T-helper 1 cell treated with Interleukin-12 subunit alpha and Interleukin-12 subunit beta and Interleukin-4 antibody, amounts not matched to agents 30 ng/mL and 1 ng/mL, for 36 hours (primary cell): Measurements from ENCODE around the gene AP3D1. TPM values are rescaled to one million over a fixed set of nuclear protein-coding genes. Genes with fewer than 3 reads are reported as not detected.

ENCODE experiments used
- intact Hi-C: fragments of 100-400 bp; cut with micrococcal nuclease; formaldehyde crosslinking; loops from one replicate; pipeline ENCODE4 v1.15.1; 2024
- total RNA-seq: library from RNA; stranded (reverse); gene quantifications from 2 replicates; pipeline ENCODE4 v1.2.3, GENCODE V29; 2022

Gene AP3D1
- total RNA-seq, 1 donor from 2014 or later, result 139 TPM

DNA sequence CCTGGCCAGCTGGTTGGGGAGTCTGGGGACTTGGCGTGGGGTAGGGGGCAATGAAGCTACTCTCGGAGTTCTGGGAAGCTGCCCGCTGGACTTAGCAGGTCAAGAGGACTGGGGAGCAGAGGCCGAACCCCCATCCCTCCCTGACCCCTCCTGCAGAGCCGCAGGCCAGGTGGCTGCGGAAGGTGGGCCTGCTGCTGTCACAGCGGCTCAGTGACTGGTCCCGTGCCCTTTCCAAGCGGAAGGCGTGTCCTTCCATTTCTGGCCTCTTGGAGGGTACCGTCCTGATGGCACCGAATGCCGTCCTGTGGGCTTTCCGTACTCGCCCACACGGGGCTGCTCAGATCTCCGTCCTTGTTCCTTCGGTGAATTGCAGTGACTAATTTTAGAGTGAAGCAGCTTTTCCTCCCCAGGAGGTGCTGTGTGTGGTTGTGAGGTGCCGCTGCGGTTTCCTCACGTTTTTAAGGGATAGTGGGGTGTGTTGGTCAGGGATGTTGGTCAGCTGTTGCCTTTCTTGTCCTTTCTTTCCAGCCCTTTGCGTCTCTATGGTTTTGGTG, 33.1 kb upstream of the AP3D1 start:
- intact Hi-C loops, result no loop called here

DNA sequence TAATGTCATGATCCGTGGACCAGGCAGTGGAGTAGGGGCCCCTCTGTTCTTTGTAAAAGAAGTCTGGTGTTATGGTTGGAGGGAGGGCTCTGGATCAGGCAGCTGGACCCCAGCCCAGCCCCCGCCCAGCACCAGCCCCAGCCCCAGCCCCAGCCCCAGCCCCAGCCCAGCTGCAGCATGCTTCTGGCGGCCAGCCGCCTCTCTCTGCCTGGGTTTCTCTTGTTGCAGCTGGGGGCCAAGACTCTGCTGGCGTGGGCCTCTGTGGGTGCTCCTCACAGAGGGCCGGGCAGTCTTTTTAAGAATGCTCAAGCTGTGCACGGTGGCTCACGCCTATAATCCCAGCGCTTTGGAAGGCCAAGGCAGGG, 30.2 kb upstream of the AP3D1 start:
- intact Hi-C loops, result no loop called here

DNA sequence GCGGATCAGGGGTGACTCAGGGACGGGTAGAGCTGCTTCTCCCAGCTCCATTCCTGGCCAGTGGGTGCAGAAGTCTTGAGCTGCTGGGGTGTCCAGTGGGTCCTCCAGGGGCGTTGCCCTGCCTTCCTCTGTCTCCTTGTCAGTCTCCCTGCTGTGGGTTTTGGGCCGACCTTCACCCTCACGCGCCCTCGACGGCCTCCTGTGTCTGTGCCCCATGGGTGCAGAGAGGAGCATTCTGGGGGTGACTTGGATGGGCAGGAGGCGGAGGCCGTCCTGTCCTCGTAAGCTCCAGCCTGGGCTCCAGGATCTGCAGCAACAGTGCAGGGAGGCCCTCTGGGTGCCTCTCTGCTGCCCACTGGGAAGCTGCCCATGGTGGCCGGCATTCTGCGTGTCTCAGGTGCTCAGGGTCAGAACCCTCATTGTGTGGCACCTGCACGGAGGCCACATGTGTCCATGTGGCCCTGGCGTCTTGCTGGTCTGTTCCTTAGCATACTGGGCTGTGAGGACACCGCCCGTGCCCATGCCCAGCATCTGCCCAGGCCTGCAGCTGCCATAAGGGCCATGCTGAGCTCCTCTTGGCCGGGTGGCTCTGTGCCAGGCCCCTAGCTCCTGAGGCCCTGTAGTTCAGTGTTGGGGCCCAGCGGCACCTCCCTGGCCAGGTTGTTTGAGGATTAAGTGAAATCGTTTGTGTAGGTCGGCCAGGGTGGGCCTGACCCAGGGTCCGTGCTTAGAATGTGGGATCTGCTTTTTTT, 29.7 kb upstream of the AP3D1 start:
- intact Hi-C loops, result no loop called here

DNA sequence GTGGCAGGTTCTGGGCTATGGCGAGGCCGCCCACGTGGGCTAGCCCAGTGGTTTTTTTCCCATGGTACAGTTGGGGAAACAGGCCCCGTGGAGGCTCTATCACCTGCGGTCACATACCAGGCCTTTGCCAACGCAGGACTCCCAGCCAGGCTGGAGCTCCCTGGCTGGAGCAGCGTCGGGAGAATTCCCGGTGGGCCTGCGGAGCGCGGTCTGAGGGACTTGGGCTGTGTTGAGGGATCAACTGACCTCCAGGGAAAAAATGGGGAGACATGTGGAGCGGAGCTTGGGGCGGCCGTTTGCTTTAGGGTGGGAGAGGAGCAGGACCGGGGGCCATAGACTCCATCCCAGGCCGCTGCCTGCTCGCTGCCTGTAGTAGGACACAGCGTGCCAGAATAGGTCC, 28.7 kb upstream of the AP3D1 start:
- intact Hi-C loops, result no loop called here

DNA sequence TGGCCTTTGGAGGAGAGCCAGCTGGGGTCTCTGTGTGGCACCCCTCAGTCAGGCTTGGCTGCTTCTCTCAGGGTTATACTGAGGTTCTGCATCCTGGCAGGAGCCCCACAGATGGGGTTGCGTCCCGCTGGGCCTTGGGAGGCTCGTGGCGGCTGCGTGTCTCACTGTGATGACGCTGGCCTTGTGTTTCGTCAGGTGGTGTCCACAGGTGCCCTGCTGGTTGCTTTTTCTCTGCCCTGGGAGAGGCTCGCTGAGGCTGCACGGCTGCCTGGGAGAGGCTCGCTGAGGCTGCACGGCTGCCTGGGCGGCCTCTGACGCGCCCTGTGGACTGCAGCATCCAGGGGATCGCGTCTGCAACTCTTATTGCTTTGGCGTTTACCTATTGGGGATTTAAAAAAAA, 27.7 kb upstream of the AP3D1 start:
- intact Hi-C loops, result no loop called here

DNA sequence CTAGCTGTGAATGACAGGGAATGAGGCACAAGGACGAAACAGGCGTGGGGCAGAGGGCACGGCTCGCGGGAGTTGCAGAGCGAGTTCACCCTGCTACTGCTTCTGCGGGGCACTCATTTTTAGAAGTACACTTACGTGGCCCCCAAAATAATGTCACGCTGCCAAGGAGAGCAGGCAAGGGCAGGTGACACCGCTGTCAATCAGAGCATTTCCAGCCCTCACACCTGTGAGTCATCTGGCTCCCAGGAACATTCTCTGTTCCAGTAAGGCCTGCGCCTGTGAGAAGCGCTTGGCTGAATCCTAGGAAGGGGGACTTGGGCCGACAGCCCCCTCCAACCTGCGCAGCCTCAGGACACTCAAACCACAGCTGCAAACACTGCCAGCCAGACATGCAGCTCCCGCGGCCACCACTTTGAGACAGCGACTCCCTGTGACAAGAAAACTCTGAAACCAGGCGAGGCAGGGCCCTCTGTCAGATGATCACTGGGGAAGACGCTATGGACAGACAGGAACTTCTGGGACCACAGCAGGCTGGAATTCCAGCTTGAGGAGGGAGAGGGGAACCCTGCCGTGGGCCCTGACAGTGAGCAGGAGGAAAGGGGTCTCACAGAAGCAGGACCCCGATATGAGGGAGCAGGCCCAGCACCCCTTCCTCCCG, 25.1 kb upstream of the AP3D1 start:
- intact Hi-C loops, result no loop called here

DNA sequence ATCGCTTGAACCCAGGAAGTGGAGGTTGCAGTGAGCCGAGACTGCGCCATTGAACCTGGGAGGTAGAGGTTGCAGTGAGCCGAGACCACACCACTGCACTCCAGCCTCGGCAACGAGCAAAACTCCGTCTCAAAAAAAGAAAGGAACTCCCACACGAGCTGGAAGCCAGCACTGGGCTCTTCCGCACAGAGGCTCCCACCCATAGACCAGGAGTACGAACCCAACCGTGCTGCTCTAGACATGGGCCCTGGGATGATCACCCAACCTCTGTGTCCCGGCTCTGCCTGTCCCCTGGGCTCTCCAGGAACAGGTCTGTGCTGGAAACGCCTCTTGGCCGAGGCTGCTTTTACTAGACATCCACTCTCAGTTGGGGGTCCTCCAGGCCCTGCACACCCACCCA, 24.4 kb upstream of the AP3D1 start:
- intact Hi-C loops, result no loop called here

DNA sequence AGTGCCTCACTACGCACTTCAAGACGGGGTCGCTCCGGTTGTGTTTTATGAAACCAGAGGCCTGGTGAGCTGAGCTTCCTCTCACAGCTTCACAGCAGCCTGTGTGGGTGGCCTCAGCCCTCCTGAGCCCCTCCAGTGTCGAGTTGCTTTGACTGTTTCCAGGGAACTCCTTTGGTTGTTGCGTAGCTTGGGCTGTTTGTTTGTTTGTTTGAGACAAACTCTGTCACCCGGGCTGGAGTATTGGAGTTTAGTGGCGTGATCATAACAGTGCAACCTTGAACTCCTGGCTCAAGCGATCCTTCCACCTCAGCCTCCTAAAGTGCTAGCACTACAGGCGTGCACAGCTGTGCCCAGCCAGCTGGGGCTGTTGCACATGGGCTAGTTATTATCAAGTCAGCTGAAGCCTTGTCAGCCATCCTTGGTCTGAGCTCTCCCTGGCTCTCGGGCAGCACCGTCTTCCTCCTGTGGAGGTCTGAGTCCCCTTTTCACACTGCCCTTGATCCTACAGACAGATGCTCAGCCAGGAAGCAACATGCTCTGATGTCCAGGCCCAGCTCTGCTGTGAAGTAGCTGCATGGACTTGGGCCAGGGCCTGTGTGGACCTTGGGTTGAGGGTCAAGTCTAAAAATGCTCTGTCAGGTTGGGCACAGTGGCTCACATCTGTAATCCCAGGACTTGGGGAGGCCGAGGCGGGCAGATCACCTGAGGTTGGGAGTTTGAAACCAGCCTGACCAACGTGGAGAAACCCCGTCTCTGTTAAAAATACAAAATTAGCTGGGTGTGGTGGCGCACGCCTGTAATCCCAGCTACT, 22.6 kb upstream of the AP3D1 start:
- intact Hi-C loops, result no loop called here

DNA sequence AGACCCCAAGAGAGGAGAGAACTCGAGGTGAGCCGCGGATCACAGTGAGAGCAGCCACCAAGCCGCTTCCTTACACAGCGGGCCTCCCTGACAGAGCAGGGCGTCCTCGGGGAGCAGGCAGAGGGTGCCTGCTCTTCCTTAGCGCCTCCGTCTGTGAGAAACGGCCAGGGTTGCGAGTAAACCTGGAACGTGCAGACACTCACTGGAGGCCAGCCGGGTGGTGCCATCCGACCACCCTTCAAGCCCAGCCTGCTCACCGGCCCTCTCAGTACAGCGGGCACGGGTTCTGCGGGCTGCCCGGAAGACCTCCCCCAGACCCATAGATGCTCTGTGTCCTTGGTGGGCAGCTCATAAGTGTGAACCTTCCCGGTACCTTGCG, 22.0 kb upstream of the AP3D1 start:
- intact Hi-C loops, result no loop called here

DNA sequence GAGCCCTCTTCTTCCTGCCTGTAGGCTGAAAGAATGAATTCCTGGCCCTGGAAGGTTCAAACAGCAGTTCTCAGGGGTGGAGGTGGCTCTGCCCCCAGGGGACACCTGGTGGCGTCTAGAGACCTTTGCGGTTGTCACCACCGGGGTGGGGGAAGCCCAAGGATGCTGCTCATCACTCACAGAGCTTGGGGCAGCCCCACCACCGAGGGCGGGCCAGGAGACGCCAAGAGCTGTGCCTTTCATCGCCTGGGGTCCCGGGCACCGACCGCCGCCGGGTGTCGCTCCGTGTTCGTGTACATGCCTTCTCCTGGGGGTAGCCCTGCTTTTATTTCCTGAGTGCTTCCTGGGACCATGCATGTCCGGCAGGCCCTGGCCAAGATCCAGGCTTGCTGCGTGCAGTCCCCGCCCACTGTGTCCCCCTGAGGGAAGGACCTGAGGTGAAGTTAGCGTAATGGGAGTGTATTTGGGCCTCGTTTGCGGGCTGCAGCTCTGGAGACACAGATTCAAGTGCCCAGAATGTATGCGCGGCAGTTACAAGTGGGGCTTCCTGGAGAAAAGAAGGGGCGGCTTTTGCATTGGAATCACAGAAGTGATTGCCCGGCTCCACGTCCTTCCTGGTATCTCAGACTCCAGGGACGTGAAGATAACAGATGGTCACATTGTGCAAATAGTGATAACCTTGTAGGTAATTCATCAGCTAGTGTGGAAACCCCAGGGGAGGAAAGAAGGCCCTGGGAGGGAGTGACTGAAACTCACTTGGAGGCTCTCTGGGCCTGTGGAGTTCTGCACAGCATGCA, 20.2 kb upstream of the AP3D1 start:
- intact Hi-C loops, result no loop called here

DNA sequence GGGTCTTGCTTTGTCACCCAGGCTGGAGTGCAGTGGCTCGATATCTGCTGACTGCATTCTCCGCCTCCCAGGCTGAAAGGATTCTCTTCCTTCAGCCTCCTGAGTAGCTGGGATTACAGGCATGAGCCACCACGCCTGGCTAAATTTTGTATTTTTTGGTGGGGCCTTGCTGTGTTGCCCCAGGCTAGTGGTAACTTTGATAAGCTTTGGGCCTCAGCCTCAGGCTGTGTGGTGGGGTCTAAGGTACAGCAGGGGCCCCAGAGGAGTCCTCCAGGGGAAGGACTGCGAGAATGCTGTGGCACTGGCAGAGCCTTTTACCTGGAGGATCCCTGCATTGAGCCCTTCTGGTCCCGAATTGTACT, 19.6 kb upstream of the AP3D1 start:
- intact Hi-C loops, result no loop called here

DNA sequence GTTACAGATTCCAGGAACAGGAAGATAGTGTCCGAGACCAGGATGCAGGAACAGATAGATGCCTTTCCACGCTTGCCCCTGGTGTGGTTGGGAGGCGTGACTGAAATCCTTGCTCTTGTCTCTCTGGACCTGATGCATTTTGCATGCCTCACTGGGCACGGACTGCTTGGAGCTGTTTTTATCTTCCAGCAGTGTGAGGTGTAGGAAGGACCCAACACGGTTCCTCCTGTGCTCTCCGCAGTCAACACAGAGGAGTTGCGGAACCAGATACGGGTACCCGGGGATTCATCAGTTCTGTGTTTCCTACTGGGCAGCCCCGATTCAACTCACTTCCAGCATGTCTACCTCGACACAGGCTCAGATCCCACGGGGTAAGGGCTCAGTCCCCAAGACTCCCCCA, 18.9 kb upstream of the AP3D1 start:
- intact Hi-C loops, result no loop called here

DNA sequence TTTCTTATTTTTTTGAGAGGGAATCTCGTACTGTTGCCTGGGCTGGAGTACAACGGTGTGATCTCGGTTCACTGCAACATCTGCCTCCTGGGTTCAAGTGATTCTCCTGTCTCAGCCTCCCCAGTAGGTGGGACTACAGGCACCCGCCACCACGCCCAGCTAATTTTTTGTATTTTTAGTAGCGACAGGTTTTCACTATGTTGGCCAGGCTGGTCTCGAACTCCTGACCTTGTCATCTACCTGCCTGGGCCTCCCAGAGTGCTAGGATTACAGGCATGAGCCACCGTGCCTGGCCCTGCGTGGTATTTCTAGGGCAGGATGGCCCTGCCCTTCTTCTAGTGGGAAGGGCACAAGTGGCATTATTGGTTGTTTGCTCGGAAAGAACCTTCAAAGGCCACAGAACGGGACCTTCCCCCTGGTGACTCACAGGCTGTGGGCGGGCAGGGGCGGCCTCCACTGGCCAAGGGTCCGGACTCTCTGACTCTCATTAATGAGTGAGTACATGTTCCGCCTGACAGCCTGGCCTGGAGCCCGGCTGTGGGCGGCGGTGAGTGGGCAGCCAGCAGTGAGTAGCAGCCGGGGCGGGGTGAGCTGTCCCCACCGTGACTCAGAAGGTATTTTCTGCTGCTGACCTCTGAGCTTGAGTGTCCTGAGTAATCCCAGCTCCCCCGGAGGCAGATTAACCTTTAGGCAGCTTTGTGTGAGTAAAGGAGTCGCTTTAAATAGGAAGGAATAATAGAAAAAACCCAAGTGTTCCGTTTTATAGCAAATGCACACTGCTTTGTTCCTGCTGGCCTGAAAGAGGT, 17.5 kb upstream of the AP3D1 start:
- intact Hi-C loops, result no loop called here

DNA sequence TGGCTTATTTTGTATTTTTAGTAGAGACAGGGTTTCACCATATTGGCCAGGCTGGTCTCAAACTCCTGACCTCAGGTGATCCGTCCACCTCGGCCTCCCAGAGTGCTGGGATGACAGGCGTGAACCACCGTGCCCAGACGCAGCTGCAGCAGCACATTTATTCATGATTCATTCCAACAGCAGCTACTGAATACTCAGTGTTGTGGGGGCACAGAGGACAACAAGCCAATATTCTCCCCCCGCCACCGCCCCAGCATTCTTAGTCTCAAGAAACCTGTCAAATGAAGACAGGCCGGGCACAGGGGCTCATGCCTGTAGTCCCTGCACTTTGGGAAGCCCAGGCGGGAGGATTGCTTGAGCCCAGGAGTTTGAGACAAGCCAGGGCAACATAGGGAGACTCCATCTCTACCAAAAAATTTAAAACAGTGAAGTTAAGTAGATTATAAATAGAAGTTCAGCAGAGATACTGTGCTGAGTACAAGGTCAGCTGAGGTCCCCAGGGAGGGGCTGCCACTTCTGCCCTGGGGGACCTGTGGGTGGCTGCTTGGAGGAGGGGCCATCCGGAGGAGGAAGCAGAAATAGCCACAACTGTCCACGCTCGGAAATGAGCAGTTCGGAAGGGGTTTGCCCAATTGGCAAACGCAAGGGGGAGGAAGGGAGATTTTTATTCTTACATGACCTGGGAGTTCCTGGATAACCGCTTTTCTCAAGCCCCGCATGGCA, 16.7 kb upstream of the AP3D1 start:
- intact Hi-C loops, result no loop called here

DNA sequence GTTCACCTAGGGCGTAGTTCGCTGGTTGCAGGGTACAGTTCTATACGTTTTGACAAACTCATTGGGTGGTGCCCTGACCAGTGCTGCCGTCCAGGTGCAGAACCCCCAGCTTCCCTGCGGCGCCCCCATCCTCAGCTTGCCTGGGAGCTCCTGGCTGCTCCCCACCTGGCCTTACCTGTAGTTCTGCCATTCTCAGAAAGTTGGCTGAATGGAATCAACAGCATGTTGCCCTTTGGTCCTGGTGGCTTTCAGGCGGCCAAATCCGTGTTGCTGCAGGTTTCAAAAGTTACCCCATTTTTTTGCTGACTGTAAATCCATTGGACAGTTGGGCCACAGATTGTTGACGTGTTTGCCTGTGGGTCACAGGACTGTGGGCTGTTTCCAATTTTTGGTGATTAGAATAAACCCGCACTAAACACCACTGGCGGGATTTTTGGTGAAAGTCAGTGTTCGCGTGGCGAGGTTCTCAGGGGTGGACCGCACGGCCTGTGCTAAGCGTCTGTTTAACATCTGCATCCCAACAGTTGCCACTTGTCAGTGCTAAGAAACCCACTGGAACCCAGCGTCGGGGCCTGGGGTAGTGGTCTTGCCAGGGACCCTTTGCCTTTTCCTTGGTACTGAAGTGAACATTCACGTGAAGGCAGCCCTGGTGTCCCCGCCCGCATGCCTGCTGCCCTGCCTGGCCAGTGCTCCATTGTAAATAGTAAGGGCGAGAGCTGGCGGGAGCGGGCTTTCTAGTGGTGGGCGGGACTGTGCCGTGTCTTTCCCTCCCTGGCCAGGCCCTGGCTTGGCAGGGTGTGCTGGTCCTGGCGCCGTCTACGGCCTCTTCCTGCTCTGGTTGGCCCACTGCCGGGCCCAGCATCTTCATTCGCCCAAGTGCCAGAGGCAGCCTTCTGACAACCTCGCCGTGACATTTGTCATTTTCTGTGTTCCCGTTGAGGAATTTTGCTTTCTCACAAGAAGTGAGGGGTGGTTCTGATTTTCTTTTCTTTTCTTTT, 15.7 kb upstream of the AP3D1 start:
- intact Hi-C loops, result no loop called here

DNA sequence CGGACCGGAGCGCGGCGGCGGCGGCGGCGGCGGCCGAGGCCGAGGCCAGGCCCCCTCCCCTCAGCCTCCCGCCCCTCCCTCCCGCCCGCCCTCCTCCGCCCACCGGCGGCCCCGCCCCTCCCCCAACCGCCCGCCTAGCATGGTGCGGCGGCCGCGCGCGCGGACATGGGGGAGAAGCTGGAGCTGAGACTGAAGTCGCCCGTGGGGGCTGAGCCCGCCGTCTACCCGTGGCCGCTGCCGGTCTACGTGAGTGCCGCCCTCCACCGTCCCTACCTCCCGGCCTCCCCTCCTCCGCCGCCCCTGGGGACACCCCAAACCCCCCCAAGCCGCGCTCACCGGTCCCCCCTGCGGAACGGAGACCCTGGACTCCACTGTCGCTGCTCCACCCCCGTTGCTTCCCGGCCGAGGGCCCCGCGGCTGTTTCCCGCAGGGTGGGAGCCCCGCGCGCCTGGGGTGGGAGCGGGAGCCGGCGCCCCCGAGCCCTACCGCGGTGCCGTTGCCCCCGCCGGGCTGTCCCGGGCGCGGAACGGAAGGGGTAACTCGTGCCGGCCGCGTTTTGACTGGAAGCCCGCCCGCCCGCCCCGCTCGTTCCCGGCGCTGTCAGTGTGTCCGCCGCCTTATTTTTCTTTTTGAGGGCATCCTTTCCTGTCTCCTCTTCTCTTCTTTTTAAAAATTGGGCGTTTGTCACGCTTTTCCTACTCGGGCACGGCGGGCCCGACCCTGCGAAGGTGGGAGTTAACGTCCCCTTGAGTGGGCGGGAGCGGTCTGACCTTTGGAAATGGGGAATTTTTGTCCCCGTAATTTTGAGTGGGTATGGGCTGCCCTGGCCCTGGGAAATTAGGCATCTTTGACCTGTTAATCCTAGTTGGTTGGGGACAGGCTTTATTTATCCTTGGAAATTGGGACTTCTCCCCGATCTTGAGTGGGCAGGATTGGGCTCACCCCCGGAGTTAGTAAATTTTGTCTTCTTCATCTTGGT, 12.9 kb upstream of the AP3D1 start:
- intact Hi-C loops, result loop anchor here (1.0 kb wide), 1 partner anchor 72 kb away; the partner anchor contains the start of genes PLEKHJ1 and SF3A2

DNA sequence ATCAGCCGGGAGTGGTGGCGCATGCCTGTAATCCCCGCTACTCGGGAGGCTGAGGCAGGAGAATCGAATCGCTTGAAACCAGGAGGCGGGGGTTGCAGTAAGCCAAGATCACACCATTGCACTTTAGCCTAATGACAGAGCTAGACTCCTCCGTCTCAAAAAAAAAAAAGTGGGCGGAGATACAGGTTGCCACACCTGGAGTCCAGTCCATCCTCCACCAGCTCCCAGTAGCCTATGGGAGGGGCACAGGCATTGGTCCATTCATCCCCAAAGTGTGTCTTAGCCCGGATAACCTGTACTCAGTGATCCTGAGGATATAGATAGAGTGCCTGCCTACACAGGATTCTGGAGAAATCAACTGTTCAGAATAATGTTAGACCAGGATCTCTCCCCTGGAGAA, 9.0 kb upstream of the AP3D1 start:
- intact Hi-C loops, result no loop called here
